ENCODE results near the gene ADAM33.

Gene ADAM33

GRCh38 chr20:3706774-3707507, 25.1 kb upstream of the ADAM33 start:
- no peak for DNase-seq

GRCh38 chr20:3705970-3706739, 24.3 kb upstream of the ADAM33 start:
- DNase-seq, result no peak

GRCh38 chr20:3705491-3705969, 23.7 kb upstream of the ADAM33 start:
- DNase-seq, result no peak

GRCh38 chr20:3704087-3704486, 22.3 kb upstream of the ADAM33 start:
- DNase-seq, result no peak

GRCh38 chr20:3702611-3703391, 21.0 kb upstream of the ADAM33 start:
- no peak for DNase-seq

- no peak for DNase-seq
Observed at GRCh38 chr20:3701061-3701998, 19.5 kb upstream of the ADAM33 start.

GRCh38 chr20:3699037-3699436, 17.2 kb upstream of the ADAM33 start:
- DNase-seq, result no peak

- DNase-seq, result no peak
Observed at GRCh38 chr20:3698591-3699001, 16.8 kb upstream of the ADAM33 start.

- DNase-seq, result no peak
Observed at GRCh38 chr20:3697588-3698305, 15.9 kb upstream of the ADAM33 start.

- DNase-seq, result no peak
Observed at GRCh38 chr20:3696745-3697587, 15.2 kb upstream of the ADAM33 start.

GRCh38 chr20:3696200-3696599, 14.4 kb upstream of the ADAM33 start:
- no peak for DNase-seq

- DNase-seq, result no peak
Observed at GRCh38 chr20:3694864-3695263, 13.1 kb upstream of the ADAM33 start.

- no peak for DNase-seq
Observed at GRCh38 chr20:3693376-3693775, 11.6 kb upstream of the ADAM33 start.

- no peak for DNase-seq
Observed at GRCh38 chr20:3692706-3693294, 11.0 kb upstream of the ADAM33 start.

GRCh38 chr20:3691897-3692296, 10.1 kb upstream of the ADAM33 start:
- no peak for DNase-seq

- DNase-seq, result no peak
Observed at GRCh38 chr20:3691306-3691705, 9.5 kb upstream of the ADAM33 start.

GRCh38 chr20:3690413-3690812, 8.6 kb upstream of the ADAM33 start:
- DNase-seq, result no peak

GRCh38 chr20:3689978-3690377, 8.2 kb upstream of the ADAM33 start:
- no peak for DNase-seq

GRCh38 chr20:3687655-3688054, 5.8 kb upstream of the ADAM33 start:
- no peak for DNase-seq

- no peak for DNase-seq
Observed at GRCh38 chr20:3686867-3687321, 5.1 kb upstream of the ADAM33 start.

Measured in GOT3 (cell line).